ENCODE measurements around the gene KDM4B. TPM values are rescaled to one million over a fixed set of nuclear protein-coding genes. Genes with fewer than 3 reads are reported as not detected.

Gene KDM4B
- total RNA-seq, 2 experiments from 2014 or later = 46.3 to 46.6 TPM

DNA sequence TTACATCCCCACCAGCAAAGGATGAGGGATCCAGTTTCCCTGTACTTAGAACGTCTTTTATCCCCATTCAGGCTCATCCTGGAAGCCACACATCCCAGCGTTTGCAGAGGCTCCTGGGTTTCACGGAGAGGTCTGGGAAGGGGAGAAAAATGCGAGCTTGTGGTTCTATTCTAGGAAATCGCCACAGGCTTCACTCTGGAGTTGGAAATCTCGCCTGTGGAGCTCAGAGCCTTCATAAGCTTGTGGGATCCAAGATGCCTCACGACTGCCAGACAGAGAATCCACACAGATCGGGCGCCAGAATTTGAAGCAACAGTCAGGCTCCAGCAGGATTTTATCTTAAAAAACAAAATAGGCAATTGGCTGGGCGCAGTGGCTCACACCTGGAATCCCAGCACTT, 213.8 kb downstream of the KDM4B start:
- H3K4me1 Mint-ChIP-seq (ENCODE audit: low read depth) = no peaks in the 10 kb centered on the region
- peaks cover 2% of the 10 kb centered on the region for H3K27me3 Mint-ChIP-seq
- no peaks in the 10 kb centered on the region for H3K36me3 Mint-ChIP-seq (ENCODE audit: low read depth)
- DNase-seq (no peak), ATAC-seq (no peak)
- no peak overlapping the region for H3K27ac Mint-ChIP-seq
- ChIA-PET POLR2A (no interaction called here), CTCF (no interaction called here)
- TF ChIP-seq, protein P1, sequence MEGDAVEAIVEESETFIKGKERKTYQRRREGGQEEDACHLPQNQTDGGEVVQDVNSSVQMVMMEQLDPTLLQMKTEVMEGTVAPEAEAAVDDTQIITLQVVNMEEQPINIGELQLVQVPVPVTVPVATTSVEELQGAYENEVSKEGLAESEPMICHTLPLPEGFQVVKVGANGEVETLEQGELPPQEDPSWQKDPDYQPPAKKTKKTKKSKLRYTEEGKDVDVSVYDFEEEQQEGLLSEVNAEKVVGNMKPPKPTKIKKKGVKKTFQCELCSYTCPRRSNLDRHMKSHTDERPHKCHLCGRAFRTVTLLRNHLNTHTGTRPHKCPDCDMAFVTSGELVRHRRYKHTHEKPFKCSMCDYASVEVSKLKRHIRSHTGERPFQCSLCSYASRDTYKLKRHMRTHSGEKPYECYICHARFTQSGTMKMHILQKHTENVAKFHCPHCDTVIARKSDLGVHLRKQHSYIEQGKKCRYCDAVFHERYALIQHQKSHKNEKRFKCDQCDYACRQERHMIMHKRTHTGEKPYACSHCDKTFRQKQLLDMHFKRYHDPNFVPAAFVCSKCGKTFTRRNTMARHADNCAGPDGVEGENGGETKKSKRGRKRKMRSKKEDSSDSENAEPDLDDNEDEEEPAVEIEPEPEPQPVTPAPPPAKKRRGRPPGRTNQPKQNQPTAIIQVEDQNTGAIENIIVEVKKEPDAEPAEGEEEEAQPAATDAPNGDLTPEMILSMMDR (IDR thresholded peaks at IDR 0.05) = no peak
- H3K9me3 Mint-ChIP-seq = no peaks in the 10 kb centered on the region
- no peak overlapping the region for H3K4me3 Mint-ChIP-seq
- intact Hi-C loops (cut with micrococcal nuclease) = no loop called here

DNA sequence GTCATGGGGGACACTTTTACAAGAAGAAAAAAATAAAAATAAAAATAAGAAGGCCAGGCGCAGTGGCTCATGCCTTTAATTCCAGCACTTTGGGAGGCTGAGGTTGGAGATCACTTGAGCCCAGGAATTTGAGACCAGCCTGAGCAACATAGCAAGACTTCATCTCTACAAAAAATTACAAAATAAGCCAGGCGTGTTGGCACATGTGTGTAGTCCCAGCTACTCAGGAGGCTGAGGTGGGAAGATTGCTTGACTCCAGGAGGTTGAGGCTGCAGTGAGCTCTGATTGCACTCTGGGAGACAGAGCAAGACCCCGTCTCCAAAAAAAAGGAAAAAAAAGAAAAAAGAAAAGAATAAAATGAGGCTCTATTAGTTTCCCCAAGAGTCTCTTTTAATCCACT, 214.7 kb downstream of the KDM4B start:
- CTCF ChIA-PET = no interaction called here
- ATAC-seq = no peak
- Mint-ChIP-seq H3K4me3 (no peak overlapping the region), H3K36me3 (ENCODE audit: low read depth) (no peaks in the 10 kb centered on the region), H3K4me1 (ENCODE audit: low read depth) (no peaks in the 10 kb centered on the region), H3K9me3 (no peaks in the 10 kb centered on the region), H3K27me3 (peaks cover 6% of the 10 kb centered on the region), H3K27ac (no peak overlapping the region)
- POLR2A ChIA-PET = no interaction called here
- DNase-seq = no peak
- TF ChIP-seq, protein P1 (IDR thresholded peaks at IDR 0.05) = no peak
- intact Hi-C loops (cut with micrococcal nuclease) = no loop called here

DNA sequence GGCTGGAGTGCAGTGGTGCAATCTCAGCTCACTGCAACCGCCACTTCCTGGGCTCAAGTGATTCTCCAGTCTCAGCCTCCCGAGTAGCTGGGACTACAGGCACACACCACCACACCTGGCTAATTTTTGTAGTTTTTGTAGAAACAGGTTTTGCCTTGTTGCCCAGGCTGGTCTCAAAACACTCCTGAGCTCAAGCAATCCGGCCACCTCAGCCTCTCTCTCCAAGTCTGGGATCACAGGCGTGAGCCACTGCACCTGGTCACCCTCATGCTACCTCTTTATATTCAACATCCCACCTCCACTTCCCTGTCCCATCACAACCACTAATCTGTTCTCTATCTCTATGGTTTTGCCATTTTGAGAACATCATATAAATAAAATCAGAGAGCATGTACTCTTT, 216.0 kb downstream of the KDM4B start:
- no peak overlapping the region for H3K27ac Mint-ChIP-seq
- no peaks in the 10 kb centered on the region for H3K4me1 Mint-ChIP-seq (ENCODE audit: low read depth)
- ATAC-seq (no peak), DNase-seq (no peak)
- intact Hi-C loops (cut with micrococcal nuclease) = no loop called here
- POLR2A ChIA-PET = no interaction called here
- CTCF ChIA-PET = interaction anchor here (1.3 kb wide), 1 partner anchor 17 kb away, joined by 3 read pairs; no protein-coding TSS in a partner anchor
- H3K4me3 Mint-ChIP-seq = no peak overlapping the region
- no peaks in the 10 kb centered on the region for H3K9me3 Mint-ChIP-seq
- TF ChIP-seq, protein P1 (IDR thresholded peaks at IDR 0.05) = no peak
- peaks cover 6% of the 10 kb centered on the region for H3K27me3 Mint-ChIP-seq
- no peaks in the 10 kb centered on the region for H3K36me3 Mint-ChIP-seq (ENCODE audit: low read depth)

DNA sequence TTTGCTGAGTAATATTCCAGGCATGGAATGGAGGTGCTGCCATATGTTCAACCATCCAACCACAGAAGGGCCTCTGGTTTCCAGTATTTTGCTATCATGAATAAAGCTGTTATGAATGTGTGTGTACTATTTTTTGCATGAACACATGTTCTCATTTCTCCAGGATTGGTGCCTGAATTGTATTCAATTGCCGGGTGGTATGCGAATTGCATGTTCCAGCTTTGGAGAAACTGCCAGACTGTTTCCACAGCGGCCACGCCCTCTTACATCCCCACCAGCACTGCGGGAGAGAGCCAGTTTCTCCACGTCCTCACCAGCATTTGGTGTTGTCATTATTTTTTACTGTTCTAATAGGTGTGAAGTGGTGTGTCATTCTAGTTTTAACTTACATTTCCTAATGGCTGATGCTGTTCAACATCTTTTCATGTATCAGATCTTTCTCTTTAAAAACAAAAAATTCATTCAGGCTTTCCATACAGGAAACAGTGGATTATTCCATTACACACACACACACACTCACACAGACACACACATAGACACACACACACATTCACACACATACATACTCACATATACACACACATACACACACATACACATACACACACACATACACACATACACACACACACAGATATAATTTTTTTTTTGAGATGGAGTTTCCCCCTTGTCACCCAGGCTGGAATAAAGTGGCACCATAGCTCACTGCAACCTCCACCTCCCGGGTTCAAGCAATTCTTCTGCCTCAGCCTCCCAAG, 217.6 kb downstream of the KDM4B start:
- TF ChIP-seq, protein P1 (IDR thresholded peaks at IDR 0.05) = no peak
- H3K27me3 Mint-ChIP-seq = peaks cover 8% of the 10 kb centered on the region
- H3K4me1 Mint-ChIP-seq (ENCODE audit: low read depth) = no peaks in the 10 kb centered on the region
- H3K27ac Mint-ChIP-seq = no peak overlapping the region
- no peak for DNase-seq
- H3K4me3 Mint-ChIP-seq = no peak overlapping the region
- no peaks in the 10 kb centered on the region for H3K36me3 Mint-ChIP-seq (ENCODE audit: low read depth)
- POLR2A ChIA-PET = interaction anchor here (1.4 kb wide), 1 partner anchor 10 kb away, joined by 3 read pairs; no protein-coding TSS in a partner anchor
- ATAC-seq = no peak
- intact Hi-C loops (cut with micrococcal nuclease) = no loop called here
- no peaks in the 10 kb centered on the region for H3K9me3 Mint-ChIP-seq
- CTCF ChIA-PET = no interaction called here

DNA sequence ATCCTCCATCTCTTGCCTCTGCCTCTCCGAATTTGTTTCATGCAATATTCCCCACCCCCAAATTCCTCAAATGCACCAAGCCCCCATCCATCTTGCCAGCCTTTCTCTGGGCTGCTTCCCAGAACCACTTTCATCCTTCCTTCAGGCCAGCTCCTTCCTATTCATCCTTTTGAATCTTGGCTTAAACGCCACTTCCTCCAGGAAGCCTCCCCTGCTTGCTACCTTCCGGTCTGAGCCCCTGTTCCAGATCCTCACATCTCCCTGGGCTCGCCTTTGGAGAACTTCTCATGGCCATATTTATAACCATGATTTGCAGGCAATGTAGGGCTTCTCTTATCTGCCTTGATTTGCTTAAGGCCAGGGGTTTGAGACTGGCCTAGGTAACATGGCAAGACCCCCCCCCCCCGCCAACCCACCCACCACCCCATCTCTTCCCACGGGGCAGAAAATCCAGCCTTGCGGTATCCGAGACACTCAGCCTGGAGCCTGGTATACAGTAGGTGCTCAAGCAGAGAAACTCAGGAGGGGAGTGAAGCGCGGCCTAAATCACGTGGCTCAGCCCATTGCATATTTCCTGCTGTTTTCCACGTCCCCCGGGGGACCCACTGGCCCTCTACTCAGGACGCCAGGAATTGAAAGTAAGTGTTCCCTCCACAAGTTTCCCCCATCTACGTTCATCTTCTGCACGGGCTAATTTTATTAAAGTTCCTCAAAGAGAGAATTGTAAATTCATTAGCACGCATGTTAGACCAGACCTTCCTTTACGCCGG, 219.8 kb downstream of the KDM4B start:
- Mint-ChIP-seq H3K4me1 (ENCODE audit: low read depth) (no peaks in the 10 kb centered on the region), H3K27me3 (peaks cover 8% of the 10 kb centered on the region), H3K36me3 (ENCODE audit: low read depth) (no peaks in the 10 kb centered on the region), H3K9me3 (no peaks in the 10 kb centered on the region), H3K4me3 (no peak overlapping the region), H3K27ac (no peak overlapping the region)
- DNase-seq (no peak), ATAC-seq (no peak)
- POLR2A ChIA-PET = interaction anchor here (0.6 kb wide), 1 partner anchor 454 kb away, joined by 3 read pairs; no protein-coding TSS in a partner anchor
- TF ChIP-seq, protein P1 (IDR thresholded peaks at IDR 0.05) = no peak
- intact Hi-C loops (cut with micrococcal nuclease) = no loop called here
- CTCF ChIA-PET = no interaction called here
